B cell (primary cell): Measurements from ENCODE around the gene CNTNAP1. TPM values are rescaled to one million over a fixed set of nuclear protein-coding genes. Genes with fewer than 3 reads are reported as not detected.

Experiments
- ATAC-seq: fragments of 200-7000 bp; cut with Tn5 transposase; one replicate; pipeline ENCODE4 v1.10.0; 2021; ENCODE audit warnings: low read depth, mild to moderate bottlenecking, moderate number of reproducible peaks, moderate library complexity
- CTCF ChIA-PET: fragments of 350-600 bp; sonication (Branson Sonifier 250); formaldehyde crosslinking; loops from one replicate; lab custom pipeline; 2021; ENCODE audit warnings: antibody characterized with exemption, inconsistent platforms; lab: Charles Lee
- POLR2A ChIA-PET: fragments of 350-600 bp; sonication (Branson Sonifier 250); formaldehyde crosslinking; loops from one replicate; lab custom pipeline; 2021; ENCODE audit warnings: antibody characterized with exemption; lab: Charles Lee
- DNase-seq: peaks from one replicate; pipeline ENCODE4 v3.0.0; 2013
- H2AFZ ChIP-seq: 2 replicates; pipeline ENCODE4 v1.6.1; 2012; ENCODE audit warnings: mild to moderate bottlenecking, low read depth, low read length; ENCODE audit not compliant: insufficient read depth, poor library complexity, severe bottlenecking
- H3K27ac ChIP-seq, 2 donors: 1 replicate in 1 of 2; 2 replicates in 1 of 2; pipeline ENCODE4 v1.5.1; 2012 to 2013; ENCODE audit warnings: low read length in 2 of 2, mild to moderate bottlenecking in 2 of 2, moderate library complexity in 1 of 2
- H3K27me3 ChIP-seq, 4 experiments: fragments of 200-600 bp in 1 of 4; sonication (generic) in 1 of 4; replicated peaks in 1 of 4; 1 replicate in 2 of 4; 2 replicates in 2 of 4; pipeline versions ENCODE4 v1.6.1 to v1.7.0; 2013 to 2016; ENCODE audit warnings: low read length in 3 of 4, mild to moderate bottlenecking in 2 of 4, mixed read lengths in 1 of 4, moderate library complexity in 1 of 4; ENCODE audit not compliant: insufficient read depth in 4 of 4, control insufficient read depth in 3 of 4; ENCODE audit errors: control extremely low read depth in 1 of 4
- H3K36me3 ChIP-seq, 2 experiments: replicated peaks in 1 of 2; 1 replicate in 1 of 2; 2 replicates in 1 of 2; pipeline versions ENCODE4 v1.6.1 to v1.7.1; 2013; ENCODE audit warnings: low read length in 1 of 2; ENCODE audit not compliant: insufficient read depth in 2 of 2, control insufficient read depth in 1 of 2; ENCODE audit errors: control extremely low read depth in 1 of 2, extremely low read depth in 1 of 2
- H3K4me1 ChIP-seq, 2 donors: fragments of 200-600 bp in 1 of 2; sonication (generic) in 1 of 2; 1 replicate in 1 of 2; 2 replicates in 1 of 2; pipeline versions ENCODE4 v1.5.1 to v1.6.1; 2013 to 2017; ENCODE audit warnings: low read length in 2 of 2; ENCODE audit not compliant: control insufficient read depth in 2 of 2, insufficient read depth in 2 of 2
- H3K4me2 ChIP-seq: replicated peaks from 2 replicates; pipeline ENCODE3; 2012; ENCODE audit warnings: mild to moderate bottlenecking, low read depth, low read length; ENCODE audit not compliant: poor library complexity, severe bottlenecking
- H3K4me3 ChIP-seq, 5 experiments: fragments of 200-600 bp in 1 of 5; sonication (generic) in 1 of 5; 1 replicate in 3 of 5; 2 replicates in 2 of 5; pipeline versions ENCODE4 v1.5.1 to v1.7.0; 2011 to 2016; ENCODE audit warnings: low read length in 4 of 5, mild to moderate bottlenecking in 4 of 5, low read depth in 2 of 5, control low read depth in 1 of 5, moderate library complexity in 1 of 5; ENCODE audit not compliant: insufficient read depth in 1 of 5; ENCODE audit errors: control extremely low read depth in 1 of 5, extremely low read depth in 1 of 5
- H3K79me2 ChIP-seq: fragments of 200-600 bp; sonication (generic); one replicate; pipeline ENCODE4 v1.6.0; 2016; ENCODE audit warnings: low read length; ENCODE audit not compliant: control insufficient read depth, insufficient read depth
- H3K9ac ChIP-seq: fragments of 200-600 bp; sonication (generic); 2 replicates; pipeline ENCODE4 v1.6.1; 2017; ENCODE audit warnings: mild to moderate bottlenecking, low read length, moderate library complexity
- H3K9me3 ChIP-seq, 3 donors: one replicate each; pipeline versions ENCODE4 v1.6.1 to v1.7.1; 2013; ENCODE audit warnings: low read length in 2 of 3; ENCODE audit not compliant: control insufficient read depth in 2 of 3, insufficient read depth in 1 of 3; ENCODE audit errors: control extremely low read depth in 1 of 3
- H4K20me1 ChIP-seq: 2 replicates; pipeline ENCODE4 v1.6.0; 2012; ENCODE audit warnings: mild to moderate bottlenecking, low read length; ENCODE audit not compliant: insufficient read depth, control insufficient read depth, poor library complexity, severe bottlenecking
- H3K27ac Mint-ChIP-seq: one replicate; pipeline ENCODE4 v1.8.0; 2021; ENCODE audit warnings: mixed read lengths
- H3K27me3 Mint-ChIP-seq: one replicate; pipeline ENCODE4 v1.8.0; 2021; ENCODE audit warnings: mixed read lengths
- H3K4me1 Mint-ChIP-seq: one replicate; pipeline ENCODE4 v1.8.0; 2021; ENCODE audit warnings: mixed read lengths
- H3K4me3 Mint-ChIP-seq: one replicate; pipeline ENCODE4 v1.8.0; 2021; ENCODE audit warnings: mixed read lengths
- H3K9me3 Mint-ChIP-seq: one replicate; pipeline ENCODE4 v1.8.0; 2022; ENCODE audit warnings: mixed read lengths; ENCODE audit not compliant: insufficient read depth
- CTCF ChIP-seq: fragments of 200-600 bp; IDR thresholded peaks from one replicate; pipeline ENCODE4 v1.8.0; 2022; ENCODE audit warnings: antibody characterized with exemption, mild to moderate bottlenecking
- EZH2 ChIP-seq: IDR thresholded peaks from 2 replicates; pipeline ENCODE4 v1.6.1; 2012; ENCODE audit warnings: borderline replicate concordance, low read depth, mild to moderate bottlenecking, moderate library complexity, low read length; ENCODE audit not compliant: insufficient read depth, poor library complexity, severe bottlenecking
- WGBS: methylation state at CpG from one replicate; pipeline ENCODE4 v1.1.5; 2013; ENCODE audit warnings: missing lambda C conversion rate; ENCODE audit not compliant: insufficient coverage; 5-methylcytosine and 5-hydroxymethylcytosine counted together
- intact Hi-C: fragments of 100-400 bp; cut with micrococcal nuclease; formaldehyde crosslinking; loops from one replicate; pipeline ENCODE4 v1.10.0; 2022
- polyA plus RNA-seq: library from polyadenylated mRNA; depleted of rRNA; stranded (reverse); fragments of >200 nt; gene quantifications from 2 replicates; pipeline ENCODE4 v1.2.3, GENCODE V29; 2012
- total RNA-seq, 2 donors: library from RNA; stranded (reverse); fragments of 120-200 nt in 1 of 2; gene quantifications; 1 replicate in 1 of 2; 2 replicates in 1 of 2; pipeline versions ENCODE4 v1.2.3 to v1.2.4, GENCODE V29; 2013 to 2022

CNTNAP1 gene
- total and polyA plus RNA-seq, 2 donors (not counting 1 experiment from before 2014, with no cell fraction given), result 3.5 to 4.7 TPM

DNA sequence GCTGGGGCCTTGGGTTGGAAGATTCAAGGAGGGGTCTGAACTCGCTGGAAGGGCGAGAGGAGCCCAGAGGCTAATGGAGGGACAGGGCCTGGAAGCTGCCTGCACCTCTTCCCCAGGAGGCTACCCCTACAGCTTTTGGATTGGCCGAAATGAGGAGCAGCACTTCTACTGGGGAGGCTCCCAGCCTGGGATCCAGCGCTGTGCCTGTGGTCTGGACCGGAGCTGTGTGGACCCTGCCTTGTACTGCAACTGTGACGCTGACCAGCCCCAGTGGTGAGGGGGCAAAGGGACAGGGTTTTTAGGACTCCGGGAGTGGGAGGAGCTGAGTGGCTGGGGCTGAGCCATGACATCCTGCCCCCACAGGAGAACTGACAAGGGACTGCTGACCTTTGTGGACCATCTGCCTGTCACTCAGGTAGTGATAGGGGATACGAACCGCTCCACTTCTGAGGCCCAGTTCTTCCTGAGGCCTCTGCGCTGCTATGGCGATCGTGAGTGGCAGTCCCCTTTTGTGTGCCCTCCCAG is 8.8 kb downstream of the CNTNAP1 start:
- H3K4me1 ChIP-seq, result no peaks in the 10 kb centered on the region
- H3K27me3 Mint-ChIP-seq, result no peaks in the 10 kb centered on the region
- POLR2A ChIA-PET, result no interaction called here
- H3K4me3 Mint-ChIP-seq, result no peak overlapping the region
- H3K9me3 ChIP-seq, result no peaks in the 10 kb centered on the region
- H3K27ac Mint-ChIP-seq, result no peak overlapping the region
- H3K9me3 Mint-ChIP-seq, result no peaks in the 10 kb centered on the region
- H3K27me3 ChIP-seq, result no peaks in the 10 kb centered on the region
- H3K4me2 ChIP-seq, result no peak overlapping the region
- H3K9ac ChIP-seq, result no peak overlapping the region
- no peak overlapping the region for H3K27ac ChIP-seq
- CTCF ChIA-PET, result interaction anchor here (1.2 kb wide), 1 partner anchor 11 kb away, joined by 3 read pairs; no protein-coding TSS in a partner anchor
- no peaks in the 10 kb centered on the region for H3K4me1 Mint-ChIP-seq
- no peak for DNase-seq
- 96% methylated on average over 12 of the region's 12 CpGs for WGBS
- no peaks in the 10 kb centered on the region for H3K79me2 ChIP-seq
- H2AFZ ChIP-seq, result no peak overlapping the region
- intact Hi-C loops, result no loop called here
- no peak overlapping the region for H3K4me3 ChIP-seq
- no peak for ATAC-seq
- H3K36me3 ChIP-seq, result no peaks in the 10 kb centered on the region
- H4K20me1 ChIP-seq, result no peaks in the 10 kb centered on the region
- TF ChIP-seq EZH2, result no peak
- TF ChIP-seq CTCF, result no peak

GRCh38 chr17:42692489-42692888 is 10.2 kb downstream of the CNTNAP1 start:
- Histone ChIP-seq H3K4me2 (no peak overlapping the region), H3K9me3 (no peaks in the 10 kb centered on the region), H3K4me1 (no peaks in the 10 kb centered on the region), H3K79me2 (no peaks in the 10 kb centered on the region), H4K20me1 (no peaks in the 10 kb centered on the region), H3K36me3 (no peaks in the 10 kb centered on the region), H3K9ac (no peak overlapping the region), H3K27ac (no peak overlapping the region), H2AFZ (no peak overlapping the region), H3K27me3 (no peaks in the 10 kb centered on the region), H3K4me3 (no peak overlapping the region)
- Mint-ChIP-seq H3K9me3 (no peaks in the 10 kb centered on the region), H3K27me3 (no peaks in the 10 kb centered on the region), H3K4me1 (no peaks in the 10 kb centered on the region), H3K4me3 (no peak overlapping the region), H3K27ac (peak overlapping the region; percentile 21)
- DNase-seq, result no peak
- ATAC-seq, result no peak
- intact Hi-C loops, result no loop called here
- TF ChIP-seq CTCF, result no peak
- TF ChIP-seq EZH2, result no peak
- 98% methylated on average over 9 of the region's 11 CpGs for WGBS
- ChIA-PET CTCF (interaction anchor here (1.1 kb wide), 1 partner anchor 114 kb away, joined by 4 read pairs; no protein-coding TSS in a partner anchor), POLR2A (no interaction called here)
